ENCODE results near the gene DSE. TPM values are rescaled to one million over a fixed set of nuclear protein-coding genes. Genes with fewer than 3 reads are reported as not detected.

The DSE gene
- total RNA-seq, 1 experiment from 2014 or later: 43.3 TPM

GRCh38 chr6:116373300-116373699 is 2.6 kb downstream of the DSE start:
- peaks cover 17% of the 10 kb centered on the region for H3K4me1 ChIP-seq (replicated peaks; ENCODE audit: insufficient read depth)
- ChIA-PET CTCF (no interaction called here), POLR2A (ENCODE audit: unreplicated experiment) (no interaction called here)
- no peaks in the 10 kb centered on the region for H3K27me3 ChIP-seq (ENCODE audit: insufficient read depth, low read depth)
- no peak for TF ChIP-seq CTCF (conservative IDR thresholded peaks at IDR 0.05)
- TF ChIP-seq EZH2 (IDR thresholded peaks at IDR 0.05; ENCODE audit: low read depth): no peak
- no peak overlapping the region for H3K4me3 ChIP-seq
- H3K36me3 ChIP-seq (ENCODE audit: low read depth): no peaks in the 10 kb centered on the region
- intact Hi-C loops (cut with micrococcal nuclease; ENCODE audit: unreplicated experiment): loop anchor here (10.0 kb wide), 1 partner anchor 192 kb away; no protein-coding TSS in a partner anchor
- no peaks in the 10 kb centered on the region for H3K9me2 ChIP-seq (ENCODE audit: insufficient read depth)
- DNase-seq: no peak
- H3K9me3 ChIP-seq (ENCODE audit: insufficient read depth, low read depth): no peaks in the 10 kb centered on the region
- H2AFZ ChIP-seq: no peak overlapping the region
- H3F3A ChIP-seq (ENCODE audit: insufficient read depth, low read depth): peaks cover 4% of the 10 kb centered on the region; the same call in 1 of the 2 replicates
- H3K79me2 ChIP-seq (ENCODE audit: low read depth): peaks cover 29% of the 10 kb centered on the region
- no peaks in the 10 kb centered on the region for H4K20me1 ChIP-seq (ENCODE audit: insufficient read depth)
- H3K27ac ChIP-seq: no peak overlapping the region
- BruUV-seq (replicated peaks): no TSS peak
- H3K4me2 ChIP-seq: no peak overlapping the region

GRCh38 chr6:116373940-116374339 is 3.2 kb downstream of the DSE start:
- Histone ChIP-seq H3K4me1 (replicated peaks; ENCODE audit: insufficient read depth) (peaks cover 17% of the 10 kb centered on the region), H3K4me2 (no peak overlapping the region), H3K9me3 (ENCODE audit: insufficient read depth, low read depth) (no peaks in the 10 kb centered on the region), H3F3A (ENCODE audit: insufficient read depth, low read depth) (peaks cover 4% of the 10 kb centered on the region; the same call in 1 of the 2 replicates), H3K4me3 (no peak overlapping the region), H3K79me2 (ENCODE audit: low read depth) (peaks cover 29% of the 10 kb centered on the region), H3K36me3 (ENCODE audit: low read depth) (no peaks in the 10 kb centered on the region), H3K27ac (no peak overlapping the region), H3K9me2 (ENCODE audit: insufficient read depth) (no peaks in the 10 kb centered on the region), H2AFZ (no peak overlapping the region), H3K27me3 (ENCODE audit: insufficient read depth, low read depth) (no peaks in the 10 kb centered on the region), H4K20me1 (ENCODE audit: insufficient read depth) (no peaks in the 10 kb centered on the region)
- intact Hi-C loops (cut with micrococcal nuclease; ENCODE audit: unreplicated experiment): loop anchor here (10.0 kb wide), 1 partner anchor 191 kb away; no protein-coding TSS in a partner anchor
- DNase-seq: no peak
- ChIA-PET POLR2A (ENCODE audit: unreplicated experiment) (no interaction called here), CTCF (no interaction called here)
- BruUV-seq (replicated peaks): no TSS peak
- TF ChIP-seq CTCF (conservative IDR thresholded peaks at IDR 0.05) (no peak), EZH2 (IDR thresholded peaks at IDR 0.05; ENCODE audit: low read depth) (no peak)

DNA sequence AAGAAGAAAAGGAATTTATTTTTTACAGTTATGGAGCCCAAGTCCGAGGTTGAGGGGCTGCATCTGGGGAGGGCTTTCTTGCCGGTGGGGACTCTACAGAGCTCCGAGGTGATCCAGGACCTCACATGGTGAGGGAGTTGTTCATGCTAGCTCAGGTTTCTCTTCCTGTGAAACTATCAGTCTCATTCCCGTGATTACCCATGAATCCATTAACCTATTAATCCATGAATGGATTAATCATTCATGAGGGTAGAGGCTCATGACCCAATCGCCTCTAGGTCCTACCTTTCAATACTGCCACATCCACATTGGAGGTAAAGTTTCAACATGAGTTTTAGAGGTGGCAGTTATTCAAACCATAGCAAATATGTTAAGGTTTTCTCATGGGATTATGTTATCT is 3.8 kb downstream of the DSE start:
- DNase-seq: no peak
- H3K36me3 ChIP-seq (ENCODE audit: low read depth): no peaks in the 10 kb centered on the region
- H3K4me3 ChIP-seq: no peak overlapping the region
- H3K27me3 ChIP-seq (ENCODE audit: insufficient read depth, low read depth): no peaks in the 10 kb centered on the region
- H3K79me2 ChIP-seq (ENCODE audit: low read depth): peaks cover 29% of the 10 kb centered on the region
- ChIA-PET CTCF (no interaction called here), POLR2A (ENCODE audit: unreplicated experiment) (no interaction called here)
- TF ChIP-seq CTCF (conservative IDR thresholded peaks at IDR 0.05): no peak
- TF ChIP-seq EZH2 (IDR thresholded peaks at IDR 0.05; ENCODE audit: low read depth): no peak
- no TSS peak for BruUV-seq (replicated peaks)
- intact Hi-C loops (cut with micrococcal nuclease; ENCODE audit: unreplicated experiment): loop anchor here (10.0 kb wide), 1 partner anchor 190 kb away; no protein-coding TSS in a partner anchor
- no peak overlapping the region for H2AFZ ChIP-seq
- H3K4me2 ChIP-seq: no peak overlapping the region
- H3K9me2 ChIP-seq (ENCODE audit: insufficient read depth): no peaks in the 10 kb centered on the region
- H3K4me1 ChIP-seq (replicated peaks; ENCODE audit: insufficient read depth): peaks cover 10% of the 10 kb centered on the region
- peaks cover 4% of the 10 kb centered on the region; the same call in 1 of the 2 replicates for H3F3A ChIP-seq (ENCODE audit: insufficient read depth, low read depth)
- H4K20me1 ChIP-seq (ENCODE audit: insufficient read depth): no peaks in the 10 kb centered on the region
- no peaks in the 10 kb centered on the region for H3K9me3 ChIP-seq (ENCODE audit: insufficient read depth, low read depth)
- H3K27ac ChIP-seq: no peak overlapping the region

Data from PC-9 (cell line).